Endothelial cell of umbilical vein (primary cell): ENCODE results near the gene CCSER1.

Source experiments
- POLR2AphosphoS5 ChIP-seq: IDR thresholded peaks from 2 replicates; pipeline ENCODE4 v1.6.1; 2012; ENCODE audit warnings: low read depth, mild to moderate bottlenecking, control low read depth, low read length, moderate library complexity; ENCODE audit not compliant: insufficient read depth
- TF ChIP-seq, protein P1 (sequence below), 2 donors: IDR thresholded peaks; 1 replicate in 1 of 2; 2 replicates in 1 of 2; pipeline ENCODE4 v1.5.1; 2011; ENCODE audit warnings: low read length in 2 of 2, mild to moderate bottlenecking in 2 of 2, moderate library complexity in 2 of 2, control low read depth in 1 of 2, inconsistent platforms in 1 of 2, low read depth in 1 of 2; ENCODE audit not compliant: insufficient read depth in 1 of 2; ENCODE audit errors: extremely low read depth in 1 of 2
- TF ChIP-seq, protein P2 (sequence below): IDR thresholded peaks from 2 replicates; pipeline ENCODE4 v1.6.1; 2011; ENCODE audit not compliant: insufficient read depth, insufficient read length

DNA sequence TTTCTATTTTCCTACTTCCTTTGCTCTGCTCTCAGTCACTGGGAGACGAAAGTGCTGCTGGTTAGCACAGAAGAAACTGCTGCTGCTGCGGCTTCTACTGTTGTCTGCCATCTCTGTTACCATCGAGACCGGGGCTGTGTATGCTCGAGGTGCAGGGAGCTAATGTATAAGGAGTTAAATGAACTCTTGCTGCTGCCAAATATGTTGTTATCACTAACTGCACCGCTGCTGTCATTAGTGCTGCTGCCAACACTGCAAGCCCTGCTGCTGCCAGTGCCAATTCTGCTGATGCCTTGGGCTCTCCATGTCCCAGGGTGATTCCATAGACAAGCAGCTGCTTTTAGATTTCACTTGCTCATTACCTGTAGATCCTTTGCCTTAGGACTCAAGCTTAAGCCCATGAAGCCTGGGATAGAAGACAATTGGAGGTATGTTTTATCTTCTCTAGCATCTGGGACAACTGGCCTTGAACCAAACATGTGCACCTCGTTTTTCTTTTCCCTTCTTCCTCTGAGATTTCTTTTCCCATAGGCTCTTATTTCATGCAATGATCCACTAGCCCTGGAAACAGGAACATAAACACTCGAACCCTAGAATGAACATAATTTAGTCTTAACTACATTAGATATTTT is 107.8 kb downstream of the CCSER1 start:
- TF ChIP-seq, protein P1, sequence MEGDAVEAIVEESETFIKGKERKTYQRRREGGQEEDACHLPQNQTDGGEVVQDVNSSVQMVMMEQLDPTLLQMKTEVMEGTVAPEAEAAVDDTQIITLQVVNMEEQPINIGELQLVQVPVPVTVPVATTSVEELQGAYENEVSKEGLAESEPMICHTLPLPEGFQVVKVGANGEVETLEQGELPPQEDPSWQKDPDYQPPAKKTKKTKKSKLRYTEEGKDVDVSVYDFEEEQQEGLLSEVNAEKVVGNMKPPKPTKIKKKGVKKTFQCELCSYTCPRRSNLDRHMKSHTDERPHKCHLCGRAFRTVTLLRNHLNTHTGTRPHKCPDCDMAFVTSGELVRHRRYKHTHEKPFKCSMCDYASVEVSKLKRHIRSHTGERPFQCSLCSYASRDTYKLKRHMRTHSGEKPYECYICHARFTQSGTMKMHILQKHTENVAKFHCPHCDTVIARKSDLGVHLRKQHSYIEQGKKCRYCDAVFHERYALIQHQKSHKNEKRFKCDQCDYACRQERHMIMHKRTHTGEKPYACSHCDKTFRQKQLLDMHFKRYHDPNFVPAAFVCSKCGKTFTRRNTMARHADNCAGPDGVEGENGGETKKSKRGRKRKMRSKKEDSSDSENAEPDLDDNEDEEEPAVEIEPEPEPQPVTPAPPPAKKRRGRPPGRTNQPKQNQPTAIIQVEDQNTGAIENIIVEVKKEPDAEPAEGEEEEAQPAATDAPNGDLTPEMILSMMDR (IDR thresholded peaks at IDR 0.05; ENCODE audit: extremely low read depth in 1 of 2, insufficient read depth in 1 of 2, low read depth in 1 of 2, low read length in 2 of 2): no peak
- no peak for TF ChIP-seq POLR2AphosphoS5
- TF ChIP-seq, protein P2, sequence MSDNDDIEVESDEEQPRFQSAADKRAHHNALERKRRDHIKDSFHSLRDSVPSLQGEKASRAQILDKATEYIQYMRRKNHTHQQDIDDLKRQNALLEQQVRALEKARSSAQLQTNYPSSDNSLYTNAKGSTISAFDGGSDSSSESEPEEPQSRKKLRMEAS: no peak
